SU-DHL-6 (cell line): ENCODE measurements around the gene EFNB2.

Experiments
- EZH2phosphoT487 ChIP-seq: fragments of 200-600 bp; sonication (generic), shearing (Covaris generic); conservative IDR thresholded peaks from 2 replicates; pipeline ENCODE4 v1.6.1; 2018; ENCODE audit warnings: mild to moderate bottlenecking, antibody characterized with exemption, low read length, moderate library complexity, mixed read lengths
- TF ChIP-seq, protein P1 (sequence below): fragments of 200-600 bp; sonication (generic); IDR thresholded peaks from one replicate; pipeline ENCODE4 v1.5.1; 2017; ENCODE audit warnings: antibody characterized with exemption, mild to moderate bottlenecking, low read length, moderate library complexity; ENCODE audit not compliant: insufficient read depth, poor library complexity, severe bottlenecking

DNA sequence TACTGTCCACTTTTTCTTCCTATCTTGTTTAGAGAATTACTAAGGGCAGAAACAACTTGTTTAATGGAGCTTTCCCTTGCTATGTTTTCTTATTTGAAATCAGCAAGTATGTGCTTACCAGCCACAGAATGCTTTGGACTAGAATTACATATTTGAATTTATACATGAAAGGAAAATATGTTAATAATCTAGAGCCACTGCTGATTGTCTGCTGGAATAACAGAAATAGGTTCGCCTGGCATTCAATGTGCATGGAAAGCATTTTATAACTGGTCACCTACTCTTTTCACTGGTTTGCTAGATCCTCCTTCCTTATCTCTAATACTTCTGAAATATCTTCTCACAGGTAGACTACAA lies 8.0 kb downstream of the EFNB2 start:
- TF ChIP-seq, protein P1, sequence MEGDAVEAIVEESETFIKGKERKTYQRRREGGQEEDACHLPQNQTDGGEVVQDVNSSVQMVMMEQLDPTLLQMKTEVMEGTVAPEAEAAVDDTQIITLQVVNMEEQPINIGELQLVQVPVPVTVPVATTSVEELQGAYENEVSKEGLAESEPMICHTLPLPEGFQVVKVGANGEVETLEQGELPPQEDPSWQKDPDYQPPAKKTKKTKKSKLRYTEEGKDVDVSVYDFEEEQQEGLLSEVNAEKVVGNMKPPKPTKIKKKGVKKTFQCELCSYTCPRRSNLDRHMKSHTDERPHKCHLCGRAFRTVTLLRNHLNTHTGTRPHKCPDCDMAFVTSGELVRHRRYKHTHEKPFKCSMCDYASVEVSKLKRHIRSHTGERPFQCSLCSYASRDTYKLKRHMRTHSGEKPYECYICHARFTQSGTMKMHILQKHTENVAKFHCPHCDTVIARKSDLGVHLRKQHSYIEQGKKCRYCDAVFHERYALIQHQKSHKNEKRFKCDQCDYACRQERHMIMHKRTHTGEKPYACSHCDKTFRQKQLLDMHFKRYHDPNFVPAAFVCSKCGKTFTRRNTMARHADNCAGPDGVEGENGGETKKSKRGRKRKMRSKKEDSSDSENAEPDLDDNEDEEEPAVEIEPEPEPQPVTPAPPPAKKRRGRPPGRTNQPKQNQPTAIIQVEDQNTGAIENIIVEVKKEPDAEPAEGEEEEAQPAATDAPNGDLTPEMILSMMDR, result no peak
- TF ChIP-seq EZH2phosphoT487, result no peak
